HCT116 (cell line): ENCODE measurements around the gene QKI. TPM values are rescaled to one million over a fixed set of nuclear protein-coding genes. Genes with fewer than 3 reads are reported as not detected.

Experiments
- ATAC-seq: fragments of 200-7000 bp; cut with Tn5 transposase; 2 replicates; pipeline ENCODE4 v1.9.1; 2020; ENCODE audit warnings: mild to moderate bottlenecking, moderate library complexity
- BruUV-seq: library from RNA; stranded (reverse); fragments of 400-500 nt; replicated peaks from 2 replicates; lab custom pipeline; 2021; lab: Mats Ljungman, UMichigan
- CTCF ChIA-PET: fragments of 300-600 bp; sonication (Branson Sonifier 250); formaldehyde crosslinking; loops from one replicate; lab custom pipeline; 2021; ENCODE audit warnings: antibody characterized with exemption; lab: Charles Lee
- POLR2A ChIA-PET: fragments of 300-600, 350-600 bp; sonication (Branson Sonifier 250); formaldehyde crosslinking; loops from one replicate; lab custom pipeline; 2021; ENCODE audit warnings: antibody characterized with exemption; lab: Charles Lee
- RAD21 ChIA-PET, 2 experiments: fragments of 300-600 bp; sonication (Branson Sonifier 250); formaldehyde crosslinking; loops; one replicate each; lab custom pipeline; 2023; ENCODE audit warnings: low total read pairs in 2 of 2; ENCODE audit not compliant: uncharacterized antibody in 2 of 2, unreplicated experiment in 2 of 2, low non-redundant PET in 1 of 2; lab: Charles Lee
- DNase-seq: peaks from one replicate; pipeline ENCODE4 v3.0.0-alpha.2; 2010; ENCODE audit warnings: low read depth, low spot score
- H2AFZ ChIP-seq: fragments of 200-600 bp; shearing (Covaris generic), sonication (generic); 2 replicates; pipeline ENCODE4 v1.6.1; 2017; ENCODE audit warnings: low read depth, mixed run types, mixed read lengths, antibody characterized with exemption, low read length; ENCODE audit not compliant: poor library complexity, severe bottlenecking
- H3K27ac ChIP-seq: 2 replicates; pipeline ENCODE4 v1.5.1; 2012; ENCODE audit warnings: low read depth, low read length
- H3K27me3 ChIP-seq: fragments of 200-600 bp; sonication (generic); 2 replicates; pipeline ENCODE4 v1.6.1; 2016; ENCODE audit warnings: mixed run types, low read length, mixed read lengths; ENCODE audit not compliant: insufficient read depth
- H3K36me3 ChIP-seq, 2 experiments: fragments of 200-500 bp in 1 of 2; fragments of 200-600 bp in 1 of 2; sonication (Bioruptor generic) in 1 of 2; sonication (generic) in 1 of 2; 2 replicates each; pipeline versions ENCODE4 v1.5.1 to v1.6.1; 2014 to 2016; ENCODE audit warnings: low read length in 2 of 2, inconsistent platforms in 1 of 2, mixed read lengths in 1 of 2, mixed run types in 1 of 2; ENCODE audit not compliant: insufficient read depth in 2 of 2, control insufficient read depth in 1 of 2
- H3K4me1 ChIP-seq, 2 experiments: fragments of 200-600 bp in 1 of 2; sonication (generic) in 1 of 2; 2 replicates each; pipeline versions ENCODE4 v1.5.1 to v1.6.1; 2012 to 2017; ENCODE audit warnings: low read length in 2 of 2, inconsistent platforms in 1 of 2, mild to moderate bottlenecking in 1 of 2, mixed read lengths in 1 of 2, mixed run types in 1 of 2, moderate library complexity in 1 of 2; ENCODE audit not compliant: insufficient read depth in 2 of 2, control insufficient read depth in 1 of 2
- H3K4me2 ChIP-seq: fragments of 200-600 bp; sonication (generic); 2 replicates; pipeline ENCODE4 v1.6.1; 2017; ENCODE audit warnings: mixed run types, low read length, mixed read lengths
- H3K4me3 ChIP-seq, 2 experiments: fragments of 200-600 bp in 1 of 2; sonication (generic) in 1 of 2; replicated peaks in 1 of 2; 2 replicates each; pipeline ENCODE4 v1.5.1; 2011 to 2016; ENCODE audit warnings: low read length in 2 of 2, control low read depth in 1 of 2, low read depth in 1 of 2, mild to moderate bottlenecking in 1 of 2, mixed read lengths in 1 of 2, mixed run types in 1 of 2
- H3K79me2 ChIP-seq: fragments of 200-600 bp; sonication (generic); 2 replicates; pipeline ENCODE4 v1.6.1; 2017; ENCODE audit warnings: mild to moderate bottlenecking, mixed run types, low read length, moderate library complexity, mixed read lengths; ENCODE audit not compliant: insufficient read depth
- H3K9ac ChIP-seq: fragments of 200-600 bp; sonication (generic); 2 replicates; pipeline ENCODE4 v1.6.1; 2016; ENCODE audit warnings: low read length, mixed read lengths
- H3K9me2 ChIP-seq: fragments of 200-600 bp; sonication (generic), shearing (Covaris generic); 2 replicates; pipeline ENCODE4 v1.6.1; 2017; ENCODE audit warnings: mixed run types, mild to moderate bottlenecking, moderate library complexity; ENCODE audit not compliant: insufficient read depth
- H3K9me3 ChIP-seq, 2 experiments: fragments of 200-500 bp in 1 of 2; fragments of 200-600 bp in 1 of 2; sonication (Bioruptor generic) in 1 of 2; sonication (generic) in 1 of 2; 2 replicates each; pipeline ENCODE4 v1.6.1; 2014 to 2017; ENCODE audit warnings: low read length in 2 of 2, mixed read lengths in 2 of 2, inconsistent platforms in 1 of 2, low read depth in 1 of 2, mild to moderate bottlenecking in 1 of 2, mixed run types in 1 of 2, moderate library complexity in 1 of 2; ENCODE audit not compliant: control insufficient read depth in 1 of 2, insufficient read depth in 1 of 2
- H4K20me1 ChIP-seq: fragments of 200-600 bp; sonication (generic), shearing (Covaris generic); 2 replicates; pipeline ENCODE4 v1.6.1; 2017; ENCODE audit warnings: mixed run types, mild to moderate bottlenecking, moderate library complexity; ENCODE audit not compliant: insufficient read depth
- CBX3 ChIP-seq: IDR thresholded peaks from 2 replicates; pipeline ENCODE4 v1.6.1; 2012; ENCODE audit warnings: low read depth
- CEBPB ChIP-seq: IDR thresholded peaks from 2 replicates; pipeline ENCODE4 v1.6.1; 2012; ENCODE audit warnings: low read depth
- EZH2 ChIP-seq: fragments of 200-600 bp; sonication (generic); IDR thresholded peaks from 2 replicates; pipeline ENCODE4 v1.6.1; 2017; ENCODE audit warnings: antibody characterized with exemption, mixed run types
- SIN3A ChIP-seq: IDR thresholded peaks from 2 replicates; pipeline ENCODE4 v1.6.1; 2012; ENCODE audit warnings: low read depth
- ZBTB33 ChIP-seq: IDR thresholded peaks from 2 replicates; pipeline ENCODE4 v1.6.1; 2011; ENCODE audit warnings: mild to moderate bottlenecking, low read length, moderate library complexity; ENCODE audit not compliant: insufficient replicate concordance; ENCODE audit errors: extremely low read depth
- intact Hi-C: fragments of 100-400 bp; cut with micrococcal nuclease; formaldehyde crosslinking; loops from 2 replicates; pipeline ENCODE4 v1.10.0; 2022
- total RNA-seq: library from RNA; stranded (reverse); gene quantifications from one replicate; pipeline ENCODE4 v1.2.1, GENCODE V29; 2021; ENCODE audit not compliant: unreplicated experiment

The QKI gene
- total RNA-seq, 1 experiment from 2014 or later = 35.3 TPM

- no peak for TF ChIP-seq ZBTB33
- no peak for TF ChIP-seq CEBPB
- no peak for TF ChIP-seq EZH2
- no peak for TF ChIP-seq SIN3A
Measured at GRCh38 chr6:163404825-163405265, 9.7 kb upstream of the QKI start (continued).

DNA sequence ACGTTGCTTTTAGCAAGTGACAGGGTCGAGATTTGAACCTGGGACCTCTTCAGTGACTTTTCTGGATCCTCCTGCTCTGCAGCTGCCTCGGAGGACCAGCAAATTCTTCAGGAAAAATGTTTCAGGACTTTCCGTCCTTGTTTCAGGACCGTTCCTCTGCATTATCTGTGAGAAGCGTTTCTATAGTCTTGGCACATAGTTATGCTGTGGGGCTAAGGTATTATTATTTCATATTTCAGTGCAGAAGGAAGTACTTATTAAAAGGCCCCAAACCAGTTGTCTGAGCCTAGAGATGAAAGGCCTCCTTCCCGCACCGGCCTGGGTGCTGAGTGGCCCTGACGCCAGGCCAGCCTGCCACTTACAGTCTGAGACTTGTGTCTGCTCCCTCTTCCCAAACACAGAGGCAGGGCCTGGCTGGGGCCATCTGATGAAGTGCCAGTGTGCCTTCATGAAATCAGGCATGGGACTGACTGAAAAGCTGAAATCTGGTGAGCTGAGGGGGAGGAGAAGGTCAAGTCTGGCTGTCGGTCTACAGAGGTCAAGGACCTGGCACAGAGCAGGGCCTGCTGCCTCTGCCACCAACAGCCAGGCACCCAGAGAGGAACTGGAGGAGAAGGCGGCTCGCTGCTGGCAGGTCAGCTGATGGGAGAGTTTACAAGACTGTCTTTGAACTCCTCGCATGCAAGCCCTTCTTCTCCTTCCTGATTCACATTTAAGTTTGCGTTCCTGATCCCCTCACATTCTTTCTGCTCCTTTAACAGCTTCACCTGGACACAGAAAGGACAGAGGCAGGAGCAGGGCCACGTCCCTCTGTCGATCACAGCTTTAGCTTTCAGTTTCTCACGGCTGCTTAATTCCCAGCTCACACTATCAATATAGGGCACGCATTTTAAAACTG, 8.9 kb upstream of the QKI start:
- H3K4me3 ChIP-seq = no peak overlapping the region
- DNase-seq = no peak
- BruUV-seq = no TSS peak
- TF ChIP-seq CBX3 = no peak
- TF ChIP-seq, all 23 proteins: peak for 0
- ChIA-PET RAD21 (no interaction called here), POLR2A (no interaction called here), CTCF (no interaction called here)
- H3K9ac ChIP-seq = no peak overlapping the region
- H3K9me2 ChIP-seq = no peaks in the 10 kb centered on the region
- H3K36me3 ChIP-seq = no peaks in the 10 kb centered on the region
- no peaks in the 10 kb centered on the region for H3K79me2 ChIP-seq
- no peak overlapping the region for H3K27ac ChIP-seq
- H3K4me2 ChIP-seq = no peak overlapping the region
- intact Hi-C loops = no loop called here
- peaks cover 0 to 4% of the 10 kb centered on the region in 2 experiments; a peak in 1 of 4 replicates for H3K9me3 ChIP-seq
- H3K27me3 ChIP-seq = no peaks in the 10 kb centered on the region
- H4K20me1 ChIP-seq = no peaks in the 10 kb centered on the region
- no peak for ATAC-seq
- no peak overlapping the region for H2AFZ ChIP-seq
- H3K4me1 ChIP-seq = no peaks in the 10 kb centered on the region
